Tibial artery (tissue), 4 donors: ENCODE data around the gene PDGFA.

Experiments
- DNase-seq, 2 donors: peaks; one replicate each; pipeline ENCODE4 v3.0.0-alpha.2; 2019
- H3K27ac ChIP-seq, 2 donors: fragments of 200-600 bp; sonication (generic) in 1 of 2; 1 replicate in 1 of 2; 2 replicates in 1 of 2; pipeline ENCODE4 v1.5.1; 2018 to 2019; ENCODE audit warnings: mild to moderate bottlenecking in 1 of 2
- H3K27me3 ChIP-seq, 2 donors: fragments of 200-600 bp; sonication (generic) in 1 of 2; one replicate each; pipeline versions ENCODE4 v1.5.1 to v1.6.0; 2016 to 2019
- H3K36me3 ChIP-seq, 3 donors: fragments of 200-600 bp; sonication (generic) in 2 of 3; one replicate each; pipeline ENCODE4 v1.5.1; 2016 to 2019; ENCODE audit warnings: mild to moderate bottlenecking in 2 of 3
- H3K4me1 ChIP-seq, 4 donors: fragments of 200-600 bp; sonication (generic) in 2 of 4; 1 replicate in 3 of 4; 2 replicates in 1 of 4; pipeline ENCODE4 v1.5.1; 2016 to 2019
- H3K4me3 ChIP-seq, 2 donors: fragments of 200-600 bp; sonication (generic) in 1 of 2; 1 replicate in 1 of 2; 2 replicates in 1 of 2; pipeline ENCODE4 v1.5.1; 2018 to 2019; ENCODE audit warnings: mild to moderate bottlenecking in 2 of 2
- H3K9me3 ChIP-seq, 3 donors: fragments of 200-600 bp; sonication (generic) in 1 of 3; one replicate each; pipeline ENCODE4 v1.5.1; 2016 to 2019
- CTCF ChIP-seq, 2 experiments: fragments of 200-600 bp in 1 of 2; fragments of 450-650 bp in 1 of 2; IDR thresholded peaks; one replicate each; pipeline ENCODE4 v1.5.1; 2017 to 2019; ENCODE audit warnings: antibody characterized with exemption in 2 of 2, mild to moderate bottlenecking in 1 of 2, moderate library complexity in 1 of 2
- intact Hi-C: fragments of 100-400 bp; cut with DNase I; formaldehyde crosslinking; loops from one replicate; pipeline ENCODE4 v1.15.0; 2023; ENCODE audit warnings: low total_unique reads

The PDGFA gene

GRCh38 chr7:471191-471865, 48.3 kb downstream of the PDGFA start:
- Histone ChIP-seq H3K27me3 (no peaks in the 10 kb centered on the region), H3K4me1 (peaks cover 4 to 31% (median 28%) of the 10 kb centered on the region in 4 donors), H3K27ac (peak overlapping the region; percentile 82 to 88), H3K36me3 (no peaks in the 10 kb centered on the region), H3K9me3 (peaks cover 0 to 5% (median 0%) of the 10 kb centered on the region in 3 donors), H3K4me3 (no peak overlapping the region)
- TF ChIP-seq CTCF (IDR thresholded peaks at IDR 0.05): no peak
- intact Hi-C loops: loop anchor here (5.0 kb wide), 1 partner anchor 46 kb away; the partner anchor contains the start of gene PDGFA
- DNase-seq: no peak

- intact Hi-C loops: no loop called here
- peak; percentile 16 to 53 for DNase-seq
- Histone ChIP-seq H3K27me3 (no peaks in the 10 kb centered on the region), H3K27ac (peak overlapping the region; percentile 60 to 62), H3K4me1 (peaks cover 4 to 31% (median 28%) of the 10 kb centered on the region in 4 donors), H3K36me3 (no peaks in the 10 kb centered on the region), H3K4me3 (no peak overlapping the region), H3K9me3 (peaks cover 0 to 2% (median 0%) of the 10 kb centered on the region in 3 donors)
- TF ChIP-seq CTCF (IDR thresholded peaks at IDR 0.05): no peak
Observed at GRCh38 chr7:469563-469961, 50.1 kb downstream of the PDGFA start.

- H3K27me3 ChIP-seq: no peaks in the 10 kb centered on the region
- intact Hi-C loops: no loop called here
- no peaks in the 10 kb centered on the region for H3K36me3 ChIP-seq
- TF ChIP-seq CTCF (IDR thresholded peaks at IDR 0.05): no peak
- peak overlapping the region; percentile 60 to 62 for H3K27ac ChIP-seq
- no peak overlapping the region for H3K4me3 ChIP-seq
- no peaks in the 10 kb centered on the region for H3K9me3 ChIP-seq
- peaks cover 4 to 37% (median 28%) of the 10 kb centered on the region in 4 donors for H3K4me1 ChIP-seq
- DNase-seq: peak; percentile 31 to 72
Observed at GRCh38 chr7:468681-469562, 50.7 kb downstream of the PDGFA start.

- peak in 1 of 2 donors; percentile 33 for DNase-seq
Observed at GRCh38 chr7:467856-468545, 51.6 kb downstream of the PDGFA start.

More at GRCh38 chr7:467856-468545, 51.6 kb downstream of the PDGFA start:
- H3K36me3 ChIP-seq: no peaks in the 10 kb centered on the region
- TF ChIP-seq CTCF (IDR thresholded peaks at IDR 0.05): no peak
- peak overlapping the region; percentile 60 to 62 for H3K27ac ChIP-seq
- H3K9me3 ChIP-seq: no peaks in the 10 kb centered on the region
- no peaks in the 10 kb centered on the region for H3K27me3 ChIP-seq
- no peak overlapping the region for H3K4me3 ChIP-seq
- peaks cover 4 to 37% (median 28%) of the 10 kb centered on the region in 4 donors for H3K4me1 ChIP-seq
- intact Hi-C loops: no loop called here
